GM21528 (cell line): ENCODE measurements around the gene SEMA5A.

Experiments
- ATAC-seq: cut with Tn5 transposase; IDR thresholded peaks from one replicate; pipeline ENCODE4 v1.9.1; 2021; ENCODE audit warnings: mild to moderate bottlenecking, moderate library complexity; ENCODE audit not compliant: unreplicated experiment, low FRiP score

SEMA5A gene, protein sequence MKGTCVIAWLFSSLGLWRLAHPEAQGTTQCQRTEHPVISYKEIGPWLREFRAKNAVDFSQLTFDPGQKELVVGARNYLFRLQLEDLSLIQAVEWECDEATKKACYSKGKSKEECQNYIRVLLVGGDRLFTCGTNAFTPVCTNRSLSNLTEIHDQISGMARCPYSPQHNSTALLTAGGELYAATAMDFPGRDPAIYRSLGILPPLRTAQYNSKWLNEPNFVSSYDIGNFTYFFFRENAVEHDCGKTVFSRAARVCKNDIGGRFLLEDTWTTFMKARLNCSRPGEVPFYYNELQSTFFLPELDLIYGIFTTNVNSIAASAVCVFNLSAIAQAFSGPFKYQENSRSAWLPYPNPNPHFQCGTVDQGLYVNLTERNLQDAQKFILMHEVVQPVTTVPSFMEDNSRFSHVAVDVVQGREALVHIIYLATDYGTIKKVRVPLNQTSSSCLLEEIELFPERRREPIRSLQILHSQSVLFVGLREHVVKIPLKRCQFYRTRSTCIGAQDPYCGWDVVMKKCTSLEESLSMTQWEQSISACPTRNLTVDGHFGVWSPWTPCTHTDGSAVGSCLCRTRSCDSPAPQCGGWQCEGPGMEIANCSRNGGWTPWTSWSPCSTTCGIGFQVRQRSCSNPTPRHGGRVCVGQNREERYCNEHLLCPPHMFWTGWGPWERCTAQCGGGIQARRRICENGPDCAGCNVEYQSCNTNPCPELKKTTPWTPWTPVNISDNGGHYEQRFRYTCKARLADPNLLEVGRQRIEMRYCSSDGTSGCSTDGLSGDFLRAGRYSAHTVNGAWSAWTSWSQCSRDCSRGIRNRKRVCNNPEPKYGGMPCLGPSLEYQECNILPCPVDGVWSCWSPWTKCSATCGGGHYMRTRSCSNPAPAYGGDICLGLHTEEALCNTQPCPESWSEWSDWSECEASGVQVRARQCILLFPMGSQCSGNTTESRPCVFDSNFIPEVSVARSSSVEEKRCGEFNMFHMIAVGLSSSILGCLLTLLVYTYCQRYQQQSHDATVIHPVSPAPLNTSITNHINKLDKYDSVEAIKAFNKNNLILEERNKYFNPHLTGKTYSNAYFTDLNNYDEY

GRCh38 chr5:9545992-9546851 is at the start of gene SEMA5A:
SEMA5A (minus strand) TSS chr5:9546075; CDS start chr5:9379946, 166,129 bp downstream.
- ATAC-seq: no peak

GRCh38 chr5:9594913-9595312 is 49.0 kb upstream of the SEMA5A start:
- no peak for ATAC-seq

DNA sequence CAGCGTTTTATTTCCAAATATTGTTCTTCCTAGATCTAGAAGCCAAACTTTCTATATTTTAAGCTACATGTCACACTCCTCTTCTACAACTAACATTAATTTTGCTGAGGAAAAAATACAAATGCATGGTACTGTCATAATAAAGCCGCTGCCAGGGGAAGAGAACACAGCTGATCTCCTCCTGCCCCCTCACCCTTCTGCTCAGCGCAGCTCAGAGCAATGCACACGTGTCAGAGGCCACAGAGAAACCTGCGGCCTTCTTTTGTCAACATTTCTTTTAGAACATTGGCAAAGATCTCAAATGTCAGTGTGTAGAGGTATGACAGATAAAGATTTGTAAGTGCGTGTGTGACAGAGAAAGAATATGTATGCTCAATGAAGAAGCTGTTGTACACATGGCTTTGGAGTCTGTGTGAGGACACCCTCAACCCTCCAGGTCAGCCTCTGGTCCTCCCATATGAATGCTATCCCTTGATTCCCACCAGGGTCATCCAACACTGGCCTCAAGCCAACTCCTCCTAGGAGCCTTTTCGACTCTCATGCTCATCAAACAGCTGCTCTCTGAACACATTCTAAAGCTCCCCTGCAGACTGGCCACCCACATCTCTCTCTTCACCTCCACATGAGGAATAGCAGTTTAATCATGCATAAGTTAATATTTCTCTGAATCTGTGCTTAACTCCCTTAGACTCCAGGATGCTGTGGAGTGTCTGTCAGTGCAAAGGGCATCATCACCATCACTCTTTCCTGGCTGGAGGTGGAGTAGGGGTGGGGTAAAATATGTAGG is 43.4 kb upstream of the SEMA5A start:
- no peak for ATAC-seq

GRCh38 chr5:9588254-9588653 is 42.4 kb upstream of the SEMA5A start:
- no peak for ATAC-seq

- no peak for ATAC-seq
Measured at GRCh38 chr5:9587135-9587534, 41.3 kb upstream of the SEMA5A start.

GRCh38 chr5:9582406-9582805 is 36.5 kb upstream of the SEMA5A start:
- no peak for ATAC-seq

DNA sequence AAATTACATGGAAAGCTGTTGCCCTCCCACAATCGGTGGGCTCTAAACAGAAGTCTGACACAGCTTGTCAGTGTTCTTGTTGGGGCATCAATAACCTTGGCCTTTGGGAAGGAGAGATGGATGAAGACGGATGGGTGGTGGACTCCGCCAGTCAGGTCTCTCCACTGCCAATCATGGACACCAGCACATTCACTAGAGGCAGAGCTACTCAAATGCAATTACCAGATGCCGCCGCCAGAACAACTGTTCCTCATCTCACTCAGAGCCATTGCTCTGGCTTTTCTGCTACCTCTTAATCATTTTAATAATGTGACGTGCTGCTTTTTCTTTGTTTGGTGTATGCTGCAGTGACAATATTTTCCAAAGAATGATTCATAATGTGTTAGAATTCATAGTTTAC is 27.9 kb upstream of the SEMA5A start:
- no peak for ATAC-seq

DNA sequence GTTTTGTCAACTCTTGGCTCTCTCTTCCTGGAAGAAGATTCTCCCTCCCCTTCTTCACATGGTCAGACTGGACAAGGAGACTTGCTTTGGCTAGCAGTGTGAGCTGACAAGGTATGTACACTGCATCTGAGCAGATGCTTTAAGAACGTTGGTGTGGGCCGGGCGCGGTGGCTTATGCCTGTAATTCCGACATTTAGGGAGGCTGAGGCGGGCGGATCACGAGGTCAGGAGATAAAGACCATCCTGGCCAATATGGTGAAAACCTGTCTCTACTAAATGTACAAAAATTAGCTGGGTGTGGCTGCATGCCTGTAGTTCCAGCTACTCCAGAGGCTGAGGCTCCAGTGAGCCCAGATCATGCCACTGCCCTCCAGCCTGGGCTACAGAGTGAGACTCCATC is 26.4 kb upstream of the SEMA5A start:
- ATAC-seq: no peak

DNA sequence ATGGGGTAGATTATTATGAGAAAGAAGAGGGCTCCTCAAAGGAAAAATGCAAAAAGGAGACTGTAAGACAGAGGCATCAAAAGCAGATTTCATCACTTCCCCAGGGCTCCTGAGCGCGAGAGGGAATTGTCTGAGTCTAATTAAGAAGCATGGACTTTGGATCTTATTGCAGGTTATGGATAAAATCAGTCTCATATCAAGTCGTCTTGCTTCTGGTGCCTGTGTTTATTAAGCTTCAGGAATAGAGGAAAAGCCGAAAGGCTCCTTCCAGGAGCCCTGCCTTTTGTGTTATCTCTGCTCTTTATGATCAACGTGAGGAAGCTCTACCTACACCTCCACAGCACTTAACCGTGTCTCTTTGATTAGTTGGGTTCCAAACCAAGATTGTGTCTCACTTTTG is 25.0 kb upstream of the SEMA5A start:
- no peak for ATAC-seq

DNA sequence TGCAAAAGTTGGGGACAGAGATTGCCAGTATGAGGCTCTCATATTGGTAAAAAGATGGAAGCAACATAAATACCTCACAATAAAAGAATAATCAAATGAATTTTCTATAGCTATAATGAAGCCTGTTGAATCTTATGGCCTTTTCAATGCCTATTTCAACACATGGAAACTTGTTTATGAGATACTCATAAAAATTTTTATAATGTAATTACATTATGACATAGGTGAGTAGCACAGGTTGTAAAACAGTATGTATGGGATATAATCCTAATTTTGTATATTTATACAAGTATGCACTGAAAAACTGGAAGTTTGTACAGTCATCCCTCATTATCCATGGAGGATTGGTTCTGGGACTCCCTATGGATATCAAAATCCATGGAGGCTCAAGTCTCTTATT is 21.2 kb upstream of the SEMA5A start:
- ATAC-seq: no peak

- ATAC-seq: no peak
Measured at GRCh38 chr5:9564752-9565151, 18.9 kb upstream of the SEMA5A start.

DNA sequence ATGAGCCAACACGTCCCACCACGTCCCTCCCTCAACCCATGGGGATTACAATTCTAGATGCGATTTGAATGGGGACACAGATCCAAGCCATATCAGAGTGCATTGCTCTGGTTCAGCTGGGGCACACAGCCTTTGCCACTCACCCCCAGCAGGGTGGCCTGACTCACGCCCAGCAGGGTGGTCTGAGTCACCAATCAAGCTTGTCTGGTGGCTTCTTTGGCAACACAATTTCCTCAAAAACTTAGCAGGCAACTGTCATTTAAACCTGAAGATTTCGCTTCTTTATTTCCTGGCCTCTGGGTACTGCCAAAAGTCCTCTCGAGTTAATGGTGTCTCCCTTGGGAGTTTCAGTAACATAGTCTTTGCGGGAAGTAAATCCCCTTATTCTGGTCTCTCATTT is 16.3 kb upstream of the SEMA5A start:
- no peak for ATAC-seq

DNA sequence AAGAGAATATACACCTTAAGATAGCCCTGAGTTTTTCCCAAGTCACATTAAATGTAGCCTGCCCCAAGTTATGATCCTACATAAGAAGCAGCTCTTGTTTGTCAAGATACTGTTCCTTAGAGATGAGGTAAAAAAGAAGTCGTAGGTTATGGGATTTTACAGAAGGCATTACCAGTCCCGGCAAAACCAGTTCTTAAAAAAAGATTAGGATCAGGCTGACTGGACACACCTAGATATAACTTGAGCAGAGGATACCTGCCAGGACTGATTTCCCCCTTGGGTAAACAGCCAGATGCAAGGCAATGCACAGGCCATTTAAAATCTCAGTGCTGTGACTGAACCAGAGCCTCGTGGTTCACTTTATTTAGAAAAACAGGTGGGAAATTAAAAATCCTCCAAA is 14.1 kb upstream of the SEMA5A start:
- ATAC-seq: no peak

DNA sequence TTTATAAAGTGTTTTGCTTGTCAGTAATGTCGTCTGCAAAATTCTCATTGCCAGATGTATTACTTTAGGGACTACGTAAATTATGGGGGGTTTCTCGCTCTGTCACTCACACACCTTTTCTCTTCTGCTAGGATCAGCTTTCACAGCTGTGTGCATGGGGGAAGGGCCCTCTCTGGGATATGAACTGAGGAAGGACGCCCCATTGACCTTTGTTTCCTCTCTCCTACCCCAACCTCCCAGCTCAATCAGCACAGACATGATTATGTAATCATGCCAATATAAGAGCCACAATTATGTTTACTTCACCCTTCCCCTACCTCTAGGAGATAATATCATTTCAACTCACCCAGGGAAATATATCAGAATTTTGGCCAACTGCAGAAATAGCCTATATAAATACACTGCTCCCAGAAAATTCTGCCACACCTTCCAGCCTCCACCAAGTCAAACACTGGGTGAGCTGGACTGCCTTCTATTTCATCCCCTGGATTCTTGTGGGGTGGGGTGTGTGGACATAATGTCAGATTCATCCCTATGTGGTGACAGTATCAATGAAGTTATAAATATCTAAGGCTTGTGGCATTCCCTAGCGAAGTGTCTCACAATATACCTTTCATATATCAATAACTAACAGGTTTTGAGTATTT is 12.6 kb upstream of the SEMA5A start:
- ATAC-seq: no peak

GRCh38 chr5:9557696-9558095 is 11.8 kb upstream of the SEMA5A start:
- no peak for ATAC-seq

DNA sequence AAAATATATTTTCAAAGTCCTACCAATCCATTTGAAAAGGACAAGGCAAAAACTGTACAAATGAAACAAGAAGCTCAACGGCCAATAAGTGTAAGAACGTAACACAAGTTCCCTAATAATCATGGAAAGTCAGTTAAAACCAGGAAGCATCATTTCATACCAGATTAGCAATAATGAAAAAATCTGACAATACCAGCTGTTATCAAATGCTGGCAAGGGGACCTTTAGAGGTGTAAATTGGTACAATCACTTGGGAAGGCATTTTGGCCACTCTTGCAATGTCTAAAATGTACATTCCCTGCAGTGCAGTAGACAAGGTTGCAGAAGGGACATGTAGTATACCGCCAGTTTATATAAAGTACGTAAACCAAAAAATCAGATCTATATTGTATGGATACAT is 10.1 kb upstream of the SEMA5A start:
- ATAC-seq: no peak

- no peak for ATAC-seq
Measured at GRCh38 chr5:9554122-9554521, 8.2 kb upstream of the SEMA5A start.

DNA sequence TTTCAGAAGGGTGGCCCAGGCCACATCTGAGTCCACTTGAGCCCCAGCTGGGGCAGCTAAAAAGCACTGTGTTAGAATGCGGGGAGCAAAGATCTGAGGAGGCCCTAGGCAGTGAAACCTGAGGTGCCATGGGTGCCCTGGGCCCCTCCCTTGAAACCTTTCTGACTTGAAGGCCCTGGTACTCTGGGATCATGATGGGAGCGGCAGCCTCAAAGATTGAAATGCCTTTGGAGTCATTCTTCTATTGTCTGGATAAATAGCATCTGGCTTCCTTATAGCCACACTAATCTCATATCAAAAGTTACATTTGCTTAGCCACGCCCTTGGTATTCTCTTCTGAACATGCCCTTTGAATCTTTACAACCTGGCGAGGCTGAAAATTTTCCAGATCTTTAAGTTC is 7.7 kb upstream of the SEMA5A start:
- ATAC-seq: no peak
